HUES64 (cell line): ENCODE results near the gene CDC34. TPM values are rescaled to one million over a fixed set of nuclear protein-coding genes. Genes with fewer than 3 reads are reported as not detected.

Source experiments
- H3K27ac ChIP-seq: 2 replicates; pipeline ENCODE4 v1.7.0; 2013; ENCODE audit warnings: low read depth, low read length, inconsistent platforms
- H3K27me3 ChIP-seq: 2 replicates; pipeline ENCODE4 v1.6.1; 2013; ENCODE audit warnings: mild to moderate bottlenecking, low read length; ENCODE audit not compliant: insufficient read depth
- H3K36me3 ChIP-seq: 2 replicates; pipeline ENCODE4 v1.6.1; 2013; ENCODE audit warnings: mild to moderate bottlenecking, low read length; ENCODE audit not compliant: insufficient read depth
- H3K4me1 ChIP-seq: 2 replicates; pipeline ENCODE4 v1.6.1; 2013; ENCODE audit warnings: mild to moderate bottlenecking, low read length, moderate library complexity; ENCODE audit not compliant: insufficient read depth
- H3K4me3 ChIP-seq: 2 replicates; pipeline ENCODE4 v1.5.1; 2013; ENCODE audit warnings: mild to moderate bottlenecking, low read length, moderate library complexity
- H3K9ac ChIP-seq: 2 replicates; pipeline ENCODE4 v1.6.1; 2013; ENCODE audit warnings: mild to moderate bottlenecking, low read depth, low read length
- H3K9me3 ChIP-seq: 2 replicates; pipeline ENCODE4 v1.6.1; 2013; ENCODE audit warnings: low read depth, low read length; ENCODE audit not compliant: insufficient read depth
- WGBS: fragments of 150-250, 120-280 bp; methylation state at CpG from one replicate; pipeline ENCODE4 v1.1.7; 2013; ENCODE audit warnings: missing lambda C conversion rate; 5-methylcytosine and 5-hydroxymethylcytosine counted together
- polyA plus RNA-seq, 2 experiments: library from polyadenylated mRNA; stranded (reverse); fragments of 50-300 nt; gene quantifications; one replicate each; pipeline ENCODE4 v1.2.3, GENCODE V29; 2013

The CDC34 gene, protein sequence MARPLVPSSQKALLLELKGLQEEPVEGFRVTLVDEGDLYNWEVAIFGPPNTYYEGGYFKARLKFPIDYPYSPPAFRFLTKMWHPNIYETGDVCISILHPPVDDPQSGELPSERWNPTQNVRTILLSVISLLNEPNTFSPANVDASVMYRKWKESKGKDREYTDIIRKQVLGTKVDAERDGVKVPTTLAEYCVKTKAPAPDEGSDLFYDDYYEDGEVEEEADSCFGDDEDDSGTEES
- 94.3 TPM for polyA plus RNA-seq (2013, experiment 1 of 2)
- 90.8 TPM for polyA plus RNA-seq (2013, experiment 2 of 2)

DNA sequence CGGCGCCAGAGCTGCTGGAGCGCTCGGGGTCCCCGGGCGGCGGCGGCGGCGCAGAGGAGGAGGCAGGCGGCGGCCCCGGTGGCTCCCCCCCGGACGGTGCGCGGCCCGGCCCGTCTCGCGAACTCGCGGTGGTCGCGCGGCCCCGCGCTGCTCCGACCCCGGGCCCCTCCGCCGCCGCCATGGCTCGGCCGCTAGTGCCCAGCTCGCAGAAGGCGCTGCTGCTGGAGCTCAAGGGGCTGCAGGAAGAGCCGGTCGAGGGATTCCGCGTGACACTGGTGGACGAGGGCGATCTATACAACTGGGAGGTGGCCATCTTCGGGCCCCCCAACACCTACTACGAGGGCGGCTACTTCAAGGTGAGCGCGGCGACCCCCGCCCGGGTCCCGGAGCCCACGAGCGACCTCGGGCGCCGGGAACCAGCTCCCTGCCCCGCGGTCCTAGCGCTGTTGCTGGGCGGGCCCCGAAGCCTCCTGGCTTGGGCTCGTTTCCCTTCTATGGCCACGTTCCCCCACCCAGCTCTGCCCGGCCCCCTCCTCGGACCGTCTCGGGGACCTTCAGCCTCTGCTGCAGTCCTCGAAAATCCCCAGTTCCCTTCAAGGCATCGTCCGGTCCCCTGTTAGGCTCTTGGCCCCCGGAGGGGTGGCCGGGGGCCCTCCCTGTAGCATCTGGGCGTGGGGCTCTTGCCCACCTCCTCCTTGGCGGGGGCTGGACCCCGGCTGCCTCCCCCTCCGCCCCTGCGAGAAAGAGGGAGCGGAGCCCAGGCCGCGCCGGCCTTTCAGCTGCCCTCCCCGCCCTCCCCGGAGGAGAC is at the start of gene CDC34:
Gene CDC34, plus strand, starts transcription at position 8 of the 808 bp plus-strand sequence. Its CDS starts 172 bp downstream, at position 180.
- no peaks in the 10 kb centered on the region; the same call in 1 of the 2 replicates for H3K4me1 ChIP-seq
- H3K27me3 ChIP-seq, result no peaks in the 10 kb centered on the region
- H3K27ac ChIP-seq, result peak within 1 kb of the TSS; percentile 92
- peak within 1 kb of the TSS; percentile 94 for H3K9ac ChIP-seq
- no peaks in the 10 kb centered on the region for H3K9me3 ChIP-seq
- under 1% methylated on average over 84 of the region's 84 CpGs for WGBS
- H3K4me3 ChIP-seq, result peak within 1 kb of the TSS; percentile 98
- H3K36me3 ChIP-seq, result peaks cover 22% of the 10 kb centered on the region

DNA sequence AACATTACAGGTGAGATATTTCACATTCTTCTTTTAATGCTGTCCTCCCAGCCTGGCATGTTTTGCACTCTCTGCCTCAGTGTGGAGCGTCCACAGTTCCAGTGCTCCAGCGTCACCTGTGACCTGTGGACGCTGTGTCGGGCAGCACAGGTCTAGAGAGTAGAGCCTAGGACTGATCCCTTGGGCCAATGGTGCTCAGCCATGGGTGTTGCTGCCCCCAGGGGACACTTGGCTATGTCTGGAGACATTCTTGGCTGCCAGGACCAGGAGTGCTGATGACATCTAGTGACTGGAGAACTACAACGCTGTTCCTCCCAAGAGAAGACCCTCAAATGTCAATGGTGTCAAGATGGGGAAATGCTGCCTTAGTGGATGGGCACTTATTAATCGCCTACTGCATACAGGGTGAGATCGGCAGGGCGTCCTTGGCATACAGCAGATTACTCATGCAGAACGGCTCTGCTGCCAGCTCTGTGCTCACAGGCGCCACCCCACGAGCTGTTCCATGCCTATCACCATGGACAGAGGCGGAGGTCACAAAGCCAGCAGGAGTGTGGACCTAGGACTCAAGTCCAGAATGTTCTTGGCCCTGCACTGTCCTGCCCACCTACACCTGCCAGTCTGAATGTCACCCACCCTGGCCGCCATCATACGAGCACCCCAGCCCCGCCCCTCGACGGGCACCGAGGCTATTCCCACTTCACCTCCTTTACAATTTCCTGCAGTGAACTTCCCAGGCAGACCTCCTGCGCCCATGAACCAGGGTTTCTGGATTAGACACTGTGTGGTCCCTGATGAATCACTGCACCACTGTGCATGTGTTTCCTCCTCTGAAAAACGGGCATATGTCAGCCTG is 49.1 kb upstream of the CDC34 start:
- 55% methylated on average over 20 of the region's 20 CpGs for WGBS
- H3K9ac ChIP-seq, result no peak overlapping the region
- H3K4me1 ChIP-seq, result peaks cover 5% of the 10 kb centered on the region

DNA sequence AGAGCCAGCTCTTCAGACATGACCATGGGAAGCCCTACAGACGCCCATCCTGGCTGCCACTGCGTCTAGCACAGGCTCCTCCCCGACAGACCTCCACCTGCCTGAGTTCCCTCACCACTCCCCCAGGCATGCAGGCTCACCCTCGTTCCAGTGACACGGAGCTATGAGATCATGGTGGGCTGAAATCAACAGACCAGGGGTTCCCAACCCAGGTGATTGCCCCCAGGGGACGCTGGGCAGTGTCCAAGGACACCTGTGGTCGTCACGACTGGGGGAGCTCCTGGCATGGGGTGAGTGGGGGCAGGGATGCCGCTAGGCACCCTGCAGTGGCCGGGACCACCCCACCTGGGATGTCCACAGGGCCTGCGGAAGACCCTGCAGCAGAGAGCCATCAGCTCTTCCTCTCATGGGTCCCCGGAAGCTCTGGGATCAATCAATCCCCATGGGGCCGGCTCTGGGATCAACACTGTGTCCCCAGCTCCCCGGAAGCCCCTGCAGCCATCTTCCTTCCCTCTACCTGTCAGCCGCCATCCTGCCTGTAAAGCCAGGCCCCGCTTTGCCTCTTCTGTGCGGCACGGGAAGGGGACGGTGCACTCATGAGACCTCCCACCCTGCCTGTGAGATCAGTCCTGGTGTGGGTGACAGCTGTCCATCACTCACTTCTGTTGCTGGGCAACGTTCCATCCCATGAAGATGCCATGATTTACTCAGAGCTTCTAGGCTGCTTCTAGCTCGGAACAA is 48.1 kb upstream of the CDC34 start:
- Histone ChIP-seq H3K27me3 (peaks cover 8% of the 10 kb centered on the region; the same call in 1 of the 2 replicates), H3K4me3 (no peak overlapping the region), H3K36me3 (no peaks in the 10 kb centered on the region), H3K9me3 (peaks cover 11% of the 10 kb centered on the region; the same call in 1 of the 2 replicates), H3K9ac (no peak overlapping the region), H3K4me1 (peaks cover 5% of the 10 kb centered on the region), H3K27ac (no peak overlapping the region)
- 79% methylated on average over 21 of the region's 21 CpGs for WGBS

More for the DNA sequence above, 49.1 kb upstream of the CDC34 start:
- peaks cover 11% of the 10 kb centered on the region; the same call in 1 of the 2 replicates for H3K9me3 ChIP-seq
- H3K27ac ChIP-seq, result no peak overlapping the region
- peaks cover 8% of the 10 kb centered on the region; the same call in 1 of the 2 replicates for H3K27me3 ChIP-seq
- no peaks in the 10 kb centered on the region for H3K36me3 ChIP-seq
- no peak overlapping the region for H3K4me3 ChIP-seq

DNA sequence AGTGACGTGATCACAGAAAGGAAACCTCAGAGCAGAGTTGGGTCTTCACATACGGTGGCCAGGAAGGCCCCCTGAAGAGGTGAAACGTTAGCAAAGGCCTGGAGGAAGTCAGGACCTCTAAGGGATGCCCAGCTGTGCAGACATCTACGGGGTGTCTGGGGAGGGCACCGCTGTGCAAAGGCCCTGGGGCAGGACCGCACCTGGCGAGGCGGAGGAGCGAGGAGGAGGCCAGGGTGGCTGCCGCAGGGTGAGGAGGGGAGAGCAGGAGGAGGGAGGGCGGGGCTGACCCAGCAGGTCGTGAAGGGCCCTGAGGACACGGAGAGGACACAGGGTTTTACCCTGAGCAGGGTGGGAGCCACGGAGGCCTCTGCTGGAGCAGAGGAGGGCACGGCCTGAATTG is 47.1 kb upstream of the CDC34 start:
- H3K27me3 ChIP-seq, result peaks cover 8% of the 10 kb centered on the region; the same call in 1 of the 2 replicates

DNA sequence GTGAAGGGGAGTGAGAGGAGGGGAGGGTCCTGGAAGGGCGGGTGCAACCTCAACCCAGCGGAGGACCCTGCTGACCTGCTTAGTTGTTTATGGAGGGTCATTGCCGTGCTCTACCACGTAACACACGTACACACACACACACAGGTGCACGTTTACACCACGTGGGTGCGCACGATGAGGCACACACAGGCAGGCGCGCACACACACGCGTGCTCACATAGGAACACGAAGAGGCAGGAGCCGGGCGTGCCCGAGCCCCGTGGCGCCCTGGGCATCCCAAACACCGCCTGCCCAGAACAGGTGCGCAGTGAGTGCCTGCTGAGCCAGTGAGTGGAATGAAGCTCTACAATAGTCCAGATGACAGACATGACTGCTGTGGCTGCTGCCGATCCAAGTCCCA is 46.5 kb upstream of the CDC34 start:
- H3K4me3 ChIP-seq, result peak overlapping the region; percentile 18; the same call in 1 of the 2 replicates
- H3K9me3 ChIP-seq, result peaks cover 11% of the 10 kb centered on the region; the same call in 1 of the 2 replicates
- H3K27me3 ChIP-seq, result peaks cover 8% of the 10 kb centered on the region; the same call in 1 of the 2 replicates
- peak overlapping the region; percentile 38; the same call in 1 of the 2 replicates for H3K9ac ChIP-seq
- no peak overlapping the region for H3K27ac ChIP-seq
- peaks cover 5% of the 10 kb centered on the region; the same call in 1 of the 2 replicates for H3K4me1 ChIP-seq
- WGBS, result 82% methylated on average over 22 of the region's 22 CpGs
- no peaks in the 10 kb centered on the region for H3K36me3 ChIP-seq

More for the DNA sequence above, 47.1 kb upstream of the CDC34 start:
- Histone ChIP-seq H3K4me3 (no peak overlapping the region), H3K36me3 (no peaks in the 10 kb centered on the region), H3K9me3 (peaks cover 11% of the 10 kb centered on the region; the same call in 1 of the 2 replicates), H3K4me1 (peaks cover 5% of the 10 kb centered on the region; the same call in 1 of the 2 replicates), H3K9ac (no peak overlapping the region), H3K27ac (no peak overlapping the region)
- WGBS, result 70% methylated on average over 15 of the region's 15 CpGs

DNA sequence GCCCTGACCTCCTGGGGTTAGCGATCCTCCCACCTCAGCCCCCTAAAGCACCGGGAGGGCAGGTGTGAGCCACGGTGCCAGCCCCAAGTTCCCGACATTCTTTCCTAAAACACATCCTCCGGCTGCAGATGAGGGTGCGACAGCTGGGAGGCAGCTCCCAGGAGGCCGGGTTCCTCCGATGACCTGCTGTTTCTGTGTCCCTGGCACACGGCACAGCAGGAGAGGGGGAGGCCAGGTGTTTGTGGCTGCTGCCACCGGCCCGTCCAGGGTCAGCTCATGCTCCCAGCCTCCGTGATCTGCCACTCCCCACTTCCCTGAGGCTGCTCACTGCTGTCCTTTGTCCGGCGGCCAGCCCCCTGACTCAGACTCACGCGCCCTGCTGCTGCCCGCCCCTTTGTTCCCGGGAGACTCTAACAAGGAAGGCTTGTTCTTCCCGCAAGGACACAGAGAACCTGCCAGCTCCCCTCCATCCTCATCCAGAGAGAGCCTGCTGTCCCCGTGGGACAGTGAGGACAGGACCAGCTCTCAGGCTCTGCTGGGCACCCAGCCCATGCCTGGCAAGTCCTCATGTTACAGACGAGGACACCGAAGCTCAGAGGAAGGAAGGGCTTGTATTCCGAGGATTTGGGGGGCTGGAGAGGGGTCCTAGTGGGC is 45.9 kb upstream of the CDC34 start:
- Histone ChIP-seq H3K4me3 (peak overlapping the region; percentile 23), H3K4me1 (peaks cover 5% of the 10 kb centered on the region; the same call in 1 of the 2 replicates), H3K9me3 (peaks cover 8% of the 10 kb centered on the region; the same call in 1 of the 2 replicates), H3K27me3 (peaks cover 8% of the 10 kb centered on the region; the same call in 1 of the 2 replicates), H3K27ac (peak overlapping the region; percentile 47; the same call in 1 of the 2 replicates), H3K36me3 (no peaks in the 10 kb centered on the region), H3K9ac (peak overlapping the region; percentile 38)
- 14% methylated on average over 23 of the region's 23 CpGs for WGBS

DNA sequence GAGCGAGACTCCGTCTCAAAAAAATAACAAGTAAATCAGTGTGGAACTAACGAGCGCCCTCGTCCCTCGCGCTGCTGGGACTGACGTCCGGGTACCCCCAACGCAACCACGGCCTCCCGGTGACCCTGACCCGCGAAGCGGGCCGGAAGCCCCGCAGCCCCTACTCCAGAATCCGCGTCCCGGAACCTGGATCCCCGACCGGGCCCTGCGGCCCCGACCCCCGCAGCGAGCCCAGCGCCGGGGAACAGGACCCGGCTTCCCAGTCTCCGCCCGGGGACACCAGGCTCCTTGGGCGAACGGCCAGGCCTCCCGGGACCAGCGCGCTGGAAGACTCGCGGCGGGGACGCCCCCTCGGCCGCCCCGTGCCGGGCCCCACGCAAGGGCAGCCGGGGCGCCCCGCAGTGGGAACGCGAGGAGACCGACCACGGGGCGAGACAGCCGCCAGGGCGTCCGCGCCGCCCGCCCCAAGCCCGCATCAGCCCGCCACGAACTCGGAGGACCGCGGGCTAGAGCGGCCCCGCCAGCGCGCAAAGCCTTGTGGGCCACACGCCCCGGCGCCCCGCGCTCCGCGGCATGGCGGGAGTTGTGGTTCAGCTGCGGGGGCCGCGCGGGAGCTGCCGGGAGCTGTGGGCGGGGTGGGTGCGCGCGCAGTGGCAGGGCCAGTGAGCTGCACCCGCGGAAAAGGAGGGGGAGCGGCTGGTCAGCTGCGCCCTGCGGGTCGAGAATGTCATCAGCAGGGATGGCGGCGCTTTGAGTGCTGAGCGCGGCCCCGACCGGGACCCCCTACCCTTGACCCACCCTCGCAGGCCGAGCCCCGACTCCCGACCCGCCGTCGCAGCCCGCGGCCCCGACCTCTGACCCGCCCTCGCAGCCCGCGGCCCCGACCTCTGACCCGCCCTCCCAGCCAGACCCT is 42.8 kb upstream of the CDC34 start:
- WGBS, result under 1% methylated on average over 114 of the region's 114 CpGs
- H3K4me3 ChIP-seq, result peak overlapping the region; percentile 94

DNA sequence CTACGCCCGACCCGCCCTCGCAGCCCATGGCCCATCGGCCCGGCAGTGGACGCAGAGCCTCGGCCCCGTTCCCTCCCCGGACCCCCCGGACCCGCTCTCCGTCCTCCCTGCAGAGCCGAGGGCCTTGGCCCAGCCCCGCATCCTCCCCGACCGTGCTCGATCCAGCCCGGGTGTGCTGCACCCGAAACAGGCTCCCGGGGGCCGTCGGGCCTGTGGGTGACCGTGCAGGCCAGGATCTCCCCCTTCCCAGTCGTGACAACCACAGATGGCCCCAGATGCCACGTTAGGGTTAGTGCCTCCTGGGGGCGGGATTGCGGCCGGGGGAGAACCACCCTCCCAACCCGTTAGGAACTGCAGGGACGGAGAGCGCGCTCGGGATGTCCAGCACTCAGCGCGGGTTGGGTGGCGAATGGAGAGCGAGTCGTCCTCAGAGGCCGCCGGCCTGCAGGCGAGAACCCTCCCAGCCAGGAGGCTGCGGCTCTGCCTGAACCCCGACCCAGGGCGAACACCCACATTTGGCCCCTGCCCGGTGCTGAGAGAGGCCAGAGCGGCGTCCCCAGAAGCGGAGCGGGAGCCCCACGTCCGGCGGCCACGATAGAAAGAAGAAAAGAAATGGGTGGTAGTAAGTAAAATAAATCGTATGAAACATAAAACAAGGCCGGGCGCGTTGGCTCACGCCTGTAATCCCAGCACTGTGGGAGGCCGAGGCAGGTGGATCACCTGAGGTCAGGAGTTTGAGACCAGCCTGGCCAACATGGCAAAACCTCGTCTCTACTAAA is 42.0 kb upstream of the CDC34 start:
- Histone ChIP-seq H3K9me3 (no peaks in the 10 kb centered on the region), H3K4me3 (peak overlapping the region; percentile 94), H3K9ac (peak overlapping the region; percentile 74), H3K4me1 (peaks cover 5% of the 10 kb centered on the region; the same call in 1 of the 2 replicates), H3K27me3 (peaks cover 8% of the 10 kb centered on the region; the same call in 1 of the 2 replicates), H3K36me3 (no peaks in the 10 kb centered on the region), H3K27ac (peak overlapping the region; percentile 49; the same call in 1 of the 2 replicates)
- 22% methylated on average over 61 of the region's 61 CpGs for WGBS

More for the DNA sequence above, 42.8 kb upstream of the CDC34 start:
- H3K9me3 ChIP-seq, result no peaks in the 10 kb centered on the region
- H3K27ac ChIP-seq, result peak overlapping the region; percentile 90
- H3K27me3 ChIP-seq, result peaks cover 8% of the 10 kb centered on the region; the same call in 1 of the 2 replicates
- H3K36me3 ChIP-seq, result no peaks in the 10 kb centered on the region
- H3K9ac ChIP-seq, result peak overlapping the region; percentile 94
- H3K4me1 ChIP-seq, result peaks cover 5% of the 10 kb centered on the region; the same call in 1 of the 2 replicates
